ENCODE data around the gene KCNB1. TPM values are rescaled to one million over a fixed set of nuclear protein-coding genes. Genes with fewer than 3 reads are reported as not detected.
"Not testable (repeated sequence)": the region's sequence is repeated elsewhere in the genome, so short reads cannot be mapped to it uniquely, and the experiment has no call there.

Gene KCNB1
- total and polyA plus RNA-seq, 2 donors (not counting 1 experiment from before 2014, with no cell fraction given) = under 0.01 to 0.07 TPM

- no peak overlapping the region for H2AFZ ChIP-seq (ENCODE audit: low read length)
Measured at GRCh38 chr20:49316704-49317103, 165.8 kb downstream of the KCNB1 start.

GRCh38 chr20:49315580-49315979 is 166.9 kb downstream of the KCNB1 start:
- Histone ChIP-seq H4K20me1 (ENCODE audit: control insufficient read depth, extremely low read depth, insufficient read depth, low read length) (no peaks in the 10 kb centered on the region), H2AFZ (ENCODE audit: low read length) (no peak overlapping the region), H3K9ac (ENCODE audit: insufficient read depth, low read length) (no peak overlapping the region), H3K9me3 (ENCODE audit: control insufficient read depth, insufficient read depth, low read depth, low read length) (no peaks in the 10 kb centered on the region), H3K79me2 (ENCODE audit: control insufficient read depth, insufficient read depth, low read length) (no peaks in the 10 kb centered on the region), H3K4me1 (ENCODE audit: control insufficient read depth, extremely low read depth, insufficient read depth, low read length) (no peaks in the 10 kb centered on the region), H3K27ac (ENCODE audit: insufficient read depth, low read length) (no peak overlapping the region), H3K27me3 (ENCODE audit: control insufficient read depth, insufficient read depth, low read length) (peaks cover 43% of the 10 kb centered on the region), H3K4me2 (ENCODE audit: extremely low read depth, insufficient read depth, low read length) (no peak overlapping the region), H3K36me3 (ENCODE audit: control insufficient read depth, insufficient read depth, low read length) (no peaks in the 10 kb centered on the region), H3K4me3 (replicated peaks in 1 of 4; ENCODE audit: control extremely low read depth in 1 of 4, insufficient read depth in 1 of 4, low read depth in 3 of 4, low read length in 4 of 4) (no peak overlapping the region)
- TF ChIP-seq EZH2 (IDR thresholded peaks at IDR 0.05; ENCODE audit: low read length, missing control alignments) (peak; percentile 22), CTCF (conservative IDR thresholded peaks at IDR 0.05 in 1 of 2, IDR thresholded peaks at IDR 0.05 in 1 of 2; ENCODE audit: low read depth in 1 of 2, low read length in 2 of 2) (no peak)
- no peak for DNase-seq (ENCODE audit: low read depth in 2 of 2)

More at GRCh38 chr20:49316704-49317103, 165.8 kb downstream of the KCNB1 start:
- Histone ChIP-seq H3K9me3 (ENCODE audit: control insufficient read depth, insufficient read depth, low read depth, low read length) (no peaks in the 10 kb centered on the region), H3K36me3 (ENCODE audit: control insufficient read depth, insufficient read depth, low read length) (no peaks in the 10 kb centered on the region), H4K20me1 (ENCODE audit: control insufficient read depth, extremely low read depth, insufficient read depth, low read length) (no peaks in the 10 kb centered on the region), H3K9ac (ENCODE audit: insufficient read depth, low read length) (no peak overlapping the region), H3K4me1 (ENCODE audit: control insufficient read depth, extremely low read depth, insufficient read depth, low read length) (no peaks in the 10 kb centered on the region), H3K27me3 (ENCODE audit: control insufficient read depth, insufficient read depth, low read length) (peaks cover 51% of the 10 kb centered on the region), H3K4me2 (ENCODE audit: extremely low read depth, insufficient read depth, low read length) (no peak overlapping the region), H3K79me2 (ENCODE audit: control insufficient read depth, insufficient read depth, low read length) (no peaks in the 10 kb centered on the region), H3K4me3 (replicated peaks in 1 of 4; ENCODE audit: control extremely low read depth in 1 of 4, insufficient read depth in 1 of 4, low read depth in 3 of 4, low read length in 4 of 4) (no peak overlapping the region), H3K27ac (ENCODE audit: insufficient read depth, low read length) (no peak overlapping the region)
- TF ChIP-seq CTCF (conservative IDR thresholded peaks at IDR 0.05 in 1 of 2, IDR thresholded peaks at IDR 0.05 in 1 of 2; ENCODE audit: low read depth in 1 of 2, low read length in 2 of 2) = no peak
- no peak for TF ChIP-seq EZH2 (IDR thresholded peaks at IDR 0.05; ENCODE audit: low read length, missing control alignments)
- DNase-seq (ENCODE audit: low read depth in 2 of 2) = no peak

GRCh38 chr20:49314052-49314451 is 168.4 kb downstream of the KCNB1 start:
- H3K4me2 ChIP-seq (ENCODE audit: extremely low read depth, insufficient read depth, low read length); H3K4me1 ChIP-seq (ENCODE audit: control insufficient read depth, extremely low read depth, insufficient read depth, low read length); H2AFZ ChIP-seq (ENCODE audit: low read length); H3K36me3 ChIP-seq (ENCODE audit: control insufficient read depth, insufficient read depth, low read length); H3K9me3 ChIP-seq (ENCODE audit: control insufficient read depth, insufficient read depth, low read depth, low read length); H3K4me3 ChIP-seq (replicated peaks in 1 of 4; ENCODE audit: control extremely low read depth in 1 of 4, insufficient read depth in 1 of 4, low read depth in 3 of 4, low read length in 4 of 4); DNase-seq (ENCODE audit: low read depth in 2 of 2); H3K79me2 ChIP-seq (ENCODE audit: control insufficient read depth, insufficient read depth, low read length); H3K27ac ChIP-seq (ENCODE audit: insufficient read depth, low read length); H4K20me1 ChIP-seq (ENCODE audit: control insufficient read depth, extremely low read depth, insufficient read depth, low read length); H3K9ac ChIP-seq (ENCODE audit: insufficient read depth, low read length): not testable (repeated sequence)
- H3K27me3 ChIP-seq (ENCODE audit: control insufficient read depth, insufficient read depth, low read length) = peaks cover 30% of the 10 kb centered on the region

Other genes starting within 250 kb of the KCNB1 start
- gene ZNFX1, start 204.6 kb downstream of the KCNB1 start, total RNA-seq = 29.5 and 46.2 TPM in 2 replicates
- 13.7 and 13.9 TPM in 2 replicates for gene ZNFX1, start 204.6 kb downstream of the KCNB1 start, polyA plus RNA-seq
- 41.5 and 79.1 TPM in 2 replicates for gene PTGIS, start 85.5 kb upstream of the KCNB1 start, total RNA-seq
- gene PTGIS, start 85.5 kb upstream of the KCNB1 start, polyA plus RNA-seq = 6.8 and 33.1 TPM in 2 replicates
- 19.0 and 21.0 TPM in 2 replicates for gene B4GALT5, start 231.2 kb upstream of the KCNB1 start, total RNA-seq
- gene B4GALT5, start 231.2 kb upstream of the KCNB1 start, polyA plus RNA-seq = 28.0 and 34.1 TPM in 2 replicates

Measured in fibroblast of lung (primary cell).